Right lobe of liver (tissue), 6 donors: ENCODE measurements around the gene CREB3L2. TPM values are rescaled to one million over a fixed set of nuclear protein-coding genes. Genes with fewer than 3 reads are reported as not detected.
"Not testable (repeated sequence)": the region's sequence is repeated elsewhere in the genome, so short reads cannot be mapped to it uniquely, and the experiment has no call there.

Experiments used
- ATAC-seq, 4 donors: fragments of 200-7000 bp; cut with Tn5 transposase; one replicate each; pipeline ENCODE4 v1.9.1; 2020; ENCODE audit warnings: mild to moderate bottlenecking in 4 of 4, moderate library complexity in 4 of 4
- DNase-seq, 3 donors: peaks; one replicate each; pipeline ENCODE4 v3.0.0-alpha.2; 2020
- H3K27ac ChIP-seq, 3 donors: fragments of 200-600 bp; one replicate each; pipeline ENCODE4 v1.8.0; 2022
- H3K27me3 ChIP-seq, 2 donors: fragments of 200-600 bp; one replicate each; pipeline ENCODE4 v1.8.0; 2022
- H3K36me3 ChIP-seq, 4 donors: fragments of 200-600 bp; sonication (generic) in 1 of 4; one replicate each; pipeline versions ENCODE4 v1.5.1 to v1.8.0; 2017 to 2022; ENCODE audit warnings: control low read depth in 1 of 4
- H3K4me1 ChIP-seq, 4 donors: fragments of 200-600 bp; sonication (generic) in 1 of 4; one replicate each; pipeline versions ENCODE4 v1.5.1 to v1.8.0; 2017 to 2022; ENCODE audit warnings: control low read depth in 1 of 4
- H3K4me3 ChIP-seq, 3 donors: fragments of 200-600 bp; one replicate each; pipeline ENCODE4 v1.8.0; 2022
- H3K9me3 ChIP-seq, 4 donors: fragments of 200-600 bp; sonication (generic) in 1 of 4; one replicate each; pipeline versions ENCODE4 v1.5.1 to v1.8.0; 2017 to 2022; ENCODE audit warnings: control low read depth in 1 of 4
- POLR2A ChIP-seq: fragments of 450-650 bp; IDR thresholded peaks from one replicate; pipeline ENCODE4 v1.6.1; 2017; ENCODE audit warnings: antibody characterized with exemption, mild to moderate bottlenecking
- WGBS: methylation state at CpG from one replicate; pipeline ENCODE4 v1.1.6; 2018; ENCODE audit warnings: low coverage, low lambda C conversion rate; ENCODE audit not compliant: insufficient coverage; ENCODE audit errors: missing lambda C conversion rate; 5-methylcytosine and 5-hydroxymethylcytosine counted together
- intact Hi-C, 2 donors: fragments of 100-400 bp; cut with DNase I; formaldehyde crosslinking; loops; one replicate each; pipeline versions ENCODE4 v1.11.2 to v1.14.1; 2022
- total RNA-seq, 6 experiments: library from RNA; depleted of rRNA in 2 of 6; stranded (reverse); fragments of >200 nt in 2 of 6; fragmentation: NEBNext Ultra II Directional in 3 of 6; extraction: Animal tissue kit (Norgen Biotek cat#: 25700) in 3 of 6; gene quantifications; one replicate each; pipeline versions ENCODE4 v1.1.0 to v1.2.4, GENCODE V29; 2016 to 2023
- TF ChIP-seq, protein P1 (sequence below), 4 donors: fragments of 200-600 bp in 3 of 4; fragments of 450-650 bp in 1 of 4; IDR thresholded peaks; one replicate each; pipeline versions ENCODE4 v1.5.1 to v1.8.0; 2016 to 2022; ENCODE audit warnings: antibody characterized with exemption in 4 of 4, mild to moderate bottlenecking in 2 of 4
- donor health status: DM: no; HTN: yes; CAD: no.
- donor health status: DM: no; HTN: no; CAD: no.
- donor health status: DM: no; HTN: no; CAD: no.
- donor health status: DM: no; HTN: yes; CAD: no.
- donor health status: DM: no; HTN: yes; CAD: no.

CREB3L2 gene
- total RNA-seq, 6 experiments from 2014 or later: 11.5 to 29.9 (median 18.2) TPM

DNA sequence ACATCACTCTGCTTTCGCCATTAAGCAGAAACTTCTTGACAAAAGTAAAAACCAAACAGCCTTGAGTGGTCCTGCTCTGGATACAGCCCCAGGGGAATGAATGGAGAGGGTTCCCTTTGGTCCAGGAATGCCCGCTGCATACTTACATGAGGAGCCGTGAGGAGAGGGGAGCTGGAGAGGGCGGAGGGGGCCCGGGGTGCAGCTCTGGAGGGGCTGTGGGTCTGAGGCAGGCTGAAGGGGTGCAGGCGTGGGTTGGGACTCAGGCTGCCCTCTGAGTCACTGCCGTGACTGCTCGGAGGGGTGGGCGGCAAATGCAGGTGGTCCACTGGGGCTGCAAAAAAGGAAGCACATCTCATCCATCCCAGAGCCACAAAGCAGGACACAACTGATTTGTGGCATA, 93.8 kb downstream of the CREB3L2 start:
- H3K36me3 ChIP-seq: peaks cover 0 to 66% (median 30%) of the 10 kb centered on the region in 4 donors
- intact Hi-C loops: loop anchor here in 1 of 2 donors (5.0 to 10.0 kb wide), 2 partner anchors 99 to 253 kb away; no protein-coding TSS in a partner anchor
- WGBS: 94% methylated on average over 3 of the region's 9 CpGs

DNA sequence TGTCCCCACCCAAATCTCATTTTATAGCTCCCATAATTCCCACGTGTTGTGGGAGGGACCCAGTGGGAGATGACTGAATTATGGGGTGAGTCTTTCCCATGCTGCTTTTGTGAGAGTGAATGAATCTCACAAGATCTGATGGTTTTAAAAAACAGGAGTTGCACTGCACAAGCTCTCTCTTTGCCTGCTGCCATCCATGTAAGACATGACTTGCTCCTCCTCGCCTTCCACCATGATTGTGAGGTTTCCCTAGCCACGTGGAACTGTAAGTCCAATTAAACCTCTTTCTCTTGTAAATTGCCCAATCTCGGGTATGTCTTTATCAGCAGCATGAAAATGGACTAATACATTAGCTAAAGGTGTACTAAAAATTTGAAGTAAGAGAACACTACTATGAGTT, 95.2 kb downstream of the CREB3L2 start:
- not testable (repeated sequence) for ATAC-seq, DNase-seq
- 94% methylated on average over 4 of the region's 4 CpGs for WGBS

More for the DNA sequence above, 93.8 kb downstream of the CREB3L2 start:
- H3K27ac ChIP-seq: no peak overlapping the region
- no peak overlapping the region for H3K4me3 ChIP-seq
- no peak for TF ChIP-seq POLR2A
- TF ChIP-seq, protein P1, sequence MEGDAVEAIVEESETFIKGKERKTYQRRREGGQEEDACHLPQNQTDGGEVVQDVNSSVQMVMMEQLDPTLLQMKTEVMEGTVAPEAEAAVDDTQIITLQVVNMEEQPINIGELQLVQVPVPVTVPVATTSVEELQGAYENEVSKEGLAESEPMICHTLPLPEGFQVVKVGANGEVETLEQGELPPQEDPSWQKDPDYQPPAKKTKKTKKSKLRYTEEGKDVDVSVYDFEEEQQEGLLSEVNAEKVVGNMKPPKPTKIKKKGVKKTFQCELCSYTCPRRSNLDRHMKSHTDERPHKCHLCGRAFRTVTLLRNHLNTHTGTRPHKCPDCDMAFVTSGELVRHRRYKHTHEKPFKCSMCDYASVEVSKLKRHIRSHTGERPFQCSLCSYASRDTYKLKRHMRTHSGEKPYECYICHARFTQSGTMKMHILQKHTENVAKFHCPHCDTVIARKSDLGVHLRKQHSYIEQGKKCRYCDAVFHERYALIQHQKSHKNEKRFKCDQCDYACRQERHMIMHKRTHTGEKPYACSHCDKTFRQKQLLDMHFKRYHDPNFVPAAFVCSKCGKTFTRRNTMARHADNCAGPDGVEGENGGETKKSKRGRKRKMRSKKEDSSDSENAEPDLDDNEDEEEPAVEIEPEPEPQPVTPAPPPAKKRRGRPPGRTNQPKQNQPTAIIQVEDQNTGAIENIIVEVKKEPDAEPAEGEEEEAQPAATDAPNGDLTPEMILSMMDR (IDR thresholded peaks at IDR 0.05): no peak
- H3K27me3 ChIP-seq: no peaks in the 10 kb centered on the region
- no peak for ATAC-seq
- H3K4me1 ChIP-seq: no peaks in the 10 kb centered on the region
- no peaks in the 10 kb centered on the region for H3K9me3 ChIP-seq
- no peak for DNase-seq

DNA sequence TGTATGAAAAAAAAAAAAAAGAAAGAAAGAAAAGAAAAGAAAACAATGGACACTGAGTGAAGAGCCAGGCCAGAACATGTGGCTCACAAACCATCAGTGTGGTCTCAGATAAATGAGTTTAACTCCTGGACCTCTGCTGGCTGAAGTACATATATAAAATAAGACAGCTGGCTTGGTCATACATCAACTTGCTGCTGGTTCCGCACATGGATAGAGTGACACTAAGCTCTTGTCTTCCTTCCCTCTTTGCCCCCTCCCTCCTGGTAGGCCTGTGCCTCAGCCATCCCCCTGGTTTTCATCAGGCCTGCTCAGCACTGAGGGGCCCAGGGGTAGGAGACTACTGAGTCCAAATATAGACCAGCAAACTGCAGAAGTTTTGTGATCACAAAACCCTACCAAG, 97.1 kb downstream of the CREB3L2 start:
- H3K27ac ChIP-seq: no peak overlapping the region
- ATAC-seq (no peak), DNase-seq (no peak)
- no peaks in the 10 kb centered on the region for H3K9me3 ChIP-seq
- no CpG with 5 or more reads among the region's 1 CpG for WGBS
- H3K4me3 ChIP-seq: no peak overlapping the region
- no peaks in the 10 kb centered on the region for H3K4me1 ChIP-seq
- TF ChIP-seq, protein P1 (IDR thresholded peaks at IDR 0.05): no peak
- no peak for TF ChIP-seq POLR2A
- intact Hi-C loops: loop anchor here (5.0 to 10.0 kb wide), 2 partner anchors 102 to 250 kb away; no protein-coding TSS in a partner anchor
- H3K36me3 ChIP-seq: peaks cover 0 to 55% (median 28%) of the 10 kb centered on the region in 4 donors
- H3K27me3 ChIP-seq: no peaks in the 10 kb centered on the region

More for the DNA sequence above, 95.2 kb downstream of the CREB3L2 start:
- intact Hi-C loops: loop anchor here in 1 of 2 donors (5.0 to 10.0 kb wide), 2 partner anchors 101 to 252 kb away; no protein-coding TSS in a partner anchor
- H3K27ac ChIP-seq, H3K9me3 ChIP-seq, H3K27me3 ChIP-seq, H3K4me3 ChIP-seq, H3K4me1 ChIP-seq: not testable (repeated sequence)
- peaks cover 0 to 58% (median 25%) of the 10 kb centered on the region in 4 donors for H3K36me3 ChIP-seq

DNA sequence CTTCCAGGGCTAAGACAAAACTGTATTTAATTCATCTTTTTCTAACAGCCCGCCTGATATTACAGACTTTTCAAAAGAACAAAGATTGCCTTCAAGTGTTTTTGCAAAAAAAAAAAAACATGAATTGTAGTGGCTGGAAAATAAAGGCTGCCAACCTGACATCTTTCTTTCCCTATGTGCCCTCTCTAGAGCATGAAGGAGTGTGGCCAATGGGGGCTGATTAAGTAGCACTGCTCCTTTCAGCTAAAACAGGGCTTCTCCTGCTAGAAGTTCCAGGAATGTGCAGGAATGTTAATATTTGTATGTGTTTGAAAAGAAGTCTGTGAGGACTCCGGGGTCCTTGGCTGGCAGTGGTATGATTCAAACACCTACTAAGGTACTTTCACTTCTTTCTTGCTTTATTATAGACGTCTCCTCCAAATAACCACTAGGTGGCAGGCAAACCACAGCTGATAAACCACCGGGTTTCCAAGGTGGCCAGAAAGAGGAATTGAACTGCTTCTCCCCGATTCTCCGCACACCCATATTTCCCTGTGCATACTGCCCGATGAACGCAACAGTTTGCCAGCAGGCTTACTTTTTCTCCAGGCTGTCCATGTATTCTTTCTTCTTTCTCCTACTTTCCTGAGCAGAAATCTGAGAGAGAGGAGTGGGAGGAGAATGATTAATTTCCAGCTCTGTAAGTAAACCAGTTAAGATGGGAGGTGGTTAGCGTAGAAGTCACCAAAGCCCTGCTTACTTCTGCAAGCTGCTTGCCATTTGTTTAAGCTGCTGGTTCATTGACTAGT, 98.3 kb downstream of the CREB3L2 start:
- no peak for TF ChIP-seq POLR2A
- TF ChIP-seq, protein P1 (IDR thresholded peaks at IDR 0.05): peak; percentile 82 to 92 (median 84)
- Histone ChIP-seq H3K4me3 (no peak overlapping the region), H3K9me3 (no peaks in the 10 kb centered on the region), H3K36me3 (peaks cover 0 to 47% (median 28%) of the 10 kb centered on the region in 4 donors), H3K27ac (no peak overlapping the region), H3K4me1 (no peaks in the 10 kb centered on the region), H3K27me3 (no peaks in the 10 kb centered on the region)
- DNase-seq: peak in 2 of 3 donors; percentile 34 to 66
- intact Hi-C loops: loop anchor here (5.0 to 10.0 kb wide), 2 partner anchors 104 to 249 kb away; no protein-coding TSS in a partner anchor
- 24% methylated on average over 9 of the region's 9 CpGs for WGBS
- ATAC-seq: peak; percentile 85 to 87 (median 86)

DNA sequence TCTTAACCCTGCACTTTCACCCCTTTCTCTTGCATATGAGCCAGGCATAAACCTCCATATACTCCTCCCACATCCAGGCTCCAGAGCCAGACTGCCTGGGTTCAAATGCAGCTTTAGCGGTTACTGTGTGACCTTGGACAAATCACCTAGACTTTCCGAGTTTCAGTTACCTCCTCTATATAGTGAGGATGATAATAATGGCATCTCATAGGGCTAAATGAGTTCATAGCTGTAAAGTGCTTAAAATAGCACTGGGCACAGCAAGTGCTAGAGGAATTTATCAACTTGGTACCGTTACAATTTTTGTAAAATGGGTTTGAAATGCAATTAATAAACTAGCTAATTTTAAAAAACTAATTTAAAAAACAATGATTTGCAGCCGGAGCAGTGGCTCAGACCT, 101.7 kb downstream of the CREB3L2 start:
- intact Hi-C loops: loop anchor here (5.0 to 10.0 kb wide), 2 partner anchors 107 to 245 kb away; no protein-coding TSS in a partner anchor
- no peaks in the 10 kb centered on the region for H3K27me3 ChIP-seq
- no peak overlapping the region for H3K27ac ChIP-seq
- peaks cover 0 to 33% (median 15%) of the 10 kb centered on the region in 4 donors for H3K36me3 ChIP-seq
- 72% methylated on average over 4 of the region's 4 CpGs for WGBS
- H3K4me1 ChIP-seq: no peaks in the 10 kb centered on the region
- no peak for DNase-seq
- no peak overlapping the region for H3K4me3 ChIP-seq
- TF ChIP-seq POLR2A: no peak
- TF ChIP-seq, protein P1 (IDR thresholded peaks at IDR 0.05): no peak
- no peaks in the 10 kb centered on the region for H3K9me3 ChIP-seq
- ATAC-seq: no peak
